Measurements from ENCODE around the gene AKR1E2.

AKR1E2 gene

DNA sequence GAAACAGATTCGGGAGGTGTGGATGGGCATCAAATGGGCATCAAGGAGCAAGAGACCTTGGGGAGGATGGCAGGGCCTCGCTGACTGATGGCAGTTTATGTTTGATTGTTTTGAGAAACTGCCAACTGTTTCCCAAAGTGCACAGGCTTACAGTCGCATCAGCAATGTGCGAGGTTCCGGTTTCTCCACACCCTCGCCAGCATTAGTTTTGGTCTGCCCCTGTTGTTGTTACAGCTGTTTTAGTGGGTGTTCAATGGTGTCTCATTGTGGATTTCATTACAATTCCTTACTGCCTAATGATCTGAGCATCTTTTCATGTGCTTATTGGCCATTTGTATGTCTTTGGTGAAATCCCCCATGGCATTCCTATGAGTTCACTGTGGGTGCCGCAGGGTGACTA, 24.4 kb downstream of the AKR1E2 start:
- ChIA-PET CTCF (interaction anchor here (0.7 to 3.5 kb wide), 11 partner anchors 12 to 583 kb away, joined by 3 to 19 read pairs (median 5); partner anchors contain the start of gene TUBAL3), POLR2A (no interaction called here)
- DNase-seq (ENCODE audit: extremely low spot score): no peak
- TF ChIP-seq L3MBTL2 (conservative IDR thresholded peaks at IDR 0.05): no peak
- no peak for TF ChIP-seq HDGF (IDR thresholded peaks at IDR 0.05; ENCODE audit: borderline replicate concordance)
- no peak for TF ChIP-seq SUZ12 (IDR thresholded peaks at IDR 0.05)
- TF ChIP-seq ARNT (IDR thresholded peaks at IDR 0.05): no peak
- no peak for TF ChIP-seq SP1 (IDR thresholded peaks at IDR 0.05)
- no peak for TF ChIP-seq TARDBP (IDR thresholded peaks at IDR 0.05)
- TF ChIP-seq LEF1 (IDR thresholded peaks at IDR 0.05; ENCODE audit: borderline replicate concordance): no peak
- TF ChIP-seq FOXM1 (IDR thresholded peaks at IDR 0.05; ENCODE audit: borderline replicate concordance): no peak
- no peak for TF ChIP-seq CTBP1 (IDR thresholded peaks at IDR 0.05; ENCODE audit: borderline replicate concordance)
- TF ChIP-seq FOXK2 (IDR thresholded peaks at IDR 0.05): no peak
- TF ChIP-seq, protein P1, sequence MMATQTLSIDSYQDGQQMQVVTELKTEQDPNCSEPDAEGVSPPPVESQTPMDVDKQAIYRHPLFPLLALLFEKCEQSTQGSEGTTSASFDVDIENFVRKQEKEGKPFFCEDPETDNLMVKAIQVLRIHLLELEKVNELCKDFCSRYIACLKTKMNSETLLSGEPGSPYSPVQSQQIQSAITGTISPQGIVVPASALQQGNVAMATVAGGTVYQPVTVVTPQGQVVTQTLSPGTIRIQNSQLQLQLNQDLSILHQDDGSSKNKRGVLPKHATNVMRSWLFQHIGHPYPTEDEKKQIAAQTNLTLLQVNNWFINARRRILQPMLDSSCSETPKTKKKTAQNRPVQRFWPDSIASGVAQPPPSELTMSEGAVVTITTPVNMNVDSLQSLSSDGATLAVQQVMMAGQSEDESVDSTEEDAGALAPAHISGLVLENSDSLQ (IDR thresholded peaks at IDR 0.05): no peak

DNA sequence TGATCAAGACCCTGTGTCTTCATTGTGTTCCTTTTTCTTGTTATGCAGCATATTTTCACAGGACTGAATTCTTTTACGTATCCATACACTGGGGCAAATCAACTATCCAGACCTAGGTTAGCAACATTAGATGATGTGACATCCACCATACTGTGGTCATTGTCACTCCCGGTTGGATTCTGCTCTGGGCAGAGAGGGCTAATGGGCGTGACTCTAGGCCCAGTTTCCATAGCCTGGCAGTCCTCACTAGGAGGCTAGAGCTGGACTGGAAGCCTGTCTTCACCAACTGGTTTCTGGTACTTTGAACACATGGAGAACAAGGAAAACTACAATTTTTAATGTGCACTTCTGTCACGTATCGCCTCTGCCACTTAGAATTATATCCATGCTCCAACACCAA, 25.2 kb downstream of the AKR1E2 start:
- POLR2A ChIA-PET: no interaction called here
- no peak for TF ChIP-seq ARNT (IDR thresholded peaks at IDR 0.05)
- TF ChIP-seq CTBP1 (IDR thresholded peaks at IDR 0.05; ENCODE audit: borderline replicate concordance): no peak
- no peak for TF ChIP-seq FOXM1 (IDR thresholded peaks at IDR 0.05; ENCODE audit: borderline replicate concordance)
- TF ChIP-seq ELF4 (IDR thresholded peaks at IDR 0.05): no peak
- no peak for TF ChIP-seq L3MBTL2 (conservative IDR thresholded peaks at IDR 0.05)
- no peak for DNase-seq (ENCODE audit: extremely low spot score)
- CTCF ChIA-PET: interaction anchor here (1.5 to 3.5 kb wide), 2 partner anchors 131 to 432 kb away, joined by 8 to 19 read pairs; no protein-coding TSS in a partner anchor

DNA sequence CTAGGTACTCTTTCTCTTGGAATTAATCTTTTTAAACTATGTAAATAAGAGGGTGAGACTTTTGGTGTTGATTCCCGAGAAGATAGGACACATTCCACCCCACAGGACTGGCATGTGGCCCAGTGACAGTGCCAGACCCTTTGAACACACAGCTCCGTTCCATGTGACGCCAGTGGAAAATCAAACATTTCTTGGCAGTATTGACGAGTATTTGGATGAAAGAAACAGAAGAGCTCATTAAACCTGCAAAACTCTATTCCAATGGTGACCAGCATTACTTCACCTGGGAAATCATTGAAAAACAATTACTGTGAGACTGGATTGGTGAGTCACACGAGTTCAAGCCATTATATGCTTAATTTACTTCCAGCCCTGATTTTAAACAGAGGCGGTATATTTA, 25.8 kb downstream of the AKR1E2 start:
- TF ChIP-seq FOXM1 (IDR thresholded peaks at IDR 0.05; ENCODE audit: borderline replicate concordance) (no peak), NFRKB (IDR thresholded peaks at IDR 0.05) (no peak), ELF4 (IDR thresholded peaks at IDR 0.05) (no peak), TARDBP (IDR thresholded peaks at IDR 0.05) (no peak), CTBP1 (IDR thresholded peaks at IDR 0.05; ENCODE audit: borderline replicate concordance) (no peak), SUZ12 (IDR thresholded peaks at IDR 0.05) (no peak), L3MBTL2 (conservative IDR thresholded peaks at IDR 0.05) (no peak), FOXK2 (IDR thresholded peaks at IDR 0.05) (no peak), FOXA1 (IDR thresholded peaks at IDR 0.05) (no peak)
- TF ChIP-seq, protein P1 (IDR thresholded peaks at IDR 0.05): no peak
- POLR2A ChIA-PET: no interaction called here
- no peak for DNase-seq (ENCODE audit: extremely low spot score)
- CTCF ChIA-PET: interaction anchor here (0.7 to 1.0 kb wide), 2 partner anchors 246 to 566 kb away, joined by 3 read pairs; no protein-coding TSS in a partner anchor

DNA sequence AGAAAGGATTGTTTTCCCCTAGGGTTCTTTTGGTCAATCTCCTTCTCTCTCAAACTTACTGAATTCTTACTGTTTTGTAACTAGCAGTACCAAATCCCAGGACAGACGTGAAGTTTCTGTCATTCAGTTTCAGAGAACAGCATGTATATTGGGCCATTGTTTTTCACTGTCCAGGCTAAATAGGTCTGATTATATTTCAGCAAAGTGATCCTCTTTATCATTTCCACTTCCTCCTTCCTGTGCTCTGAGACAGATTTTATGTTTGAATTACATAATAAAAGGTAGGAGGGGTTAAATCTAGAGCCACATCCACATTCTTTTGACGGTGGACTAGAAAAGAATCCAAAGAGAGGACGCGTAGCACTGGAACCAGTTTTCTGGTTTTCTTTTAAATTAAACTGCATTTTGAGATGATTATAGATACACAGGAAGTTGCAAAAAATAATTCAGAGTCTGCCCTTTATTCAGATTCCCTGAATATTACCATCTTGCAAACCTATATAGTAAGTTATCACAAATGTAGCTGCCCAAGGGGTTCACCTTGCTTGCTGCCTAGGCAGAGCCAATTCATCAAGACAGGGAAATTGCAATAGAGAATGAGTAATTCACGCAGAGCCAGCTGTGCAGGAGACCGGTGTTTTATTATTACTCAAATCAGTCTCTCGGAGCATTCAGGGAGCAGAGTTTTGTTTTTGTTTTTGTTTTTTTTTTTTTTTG, 40.1 kb downstream of the AKR1E2 start:
- ChIA-PET CTCF (no interaction called here), POLR2A (no interaction called here)
- TF ChIP-seq HDGF (IDR thresholded peaks at IDR 0.05; ENCODE audit: borderline replicate concordance) (no peak), LEF1 (IDR thresholded peaks at IDR 0.05; ENCODE audit: borderline replicate concordance) (no peak), FOXM1 (IDR thresholded peaks at IDR 0.05; ENCODE audit: borderline replicate concordance) (no peak), ELF4 (IDR thresholded peaks at IDR 0.05) (no peak), CTBP1 (IDR thresholded peaks at IDR 0.05; ENCODE audit: borderline replicate concordance) (no peak), SP1 (IDR thresholded peaks at IDR 0.05) (no peak), TARDBP (IDR thresholded peaks at IDR 0.05) (no peak), SUZ12 (IDR thresholded peaks at IDR 0.05) (no peak), L3MBTL2 (conservative IDR thresholded peaks at IDR 0.05) (no peak), ZNF384 (IDR thresholded peaks at IDR 0.05) (no peak), NFRKB (IDR thresholded peaks at IDR 0.05) (no peak), BHLHE40 (IDR thresholded peaks at IDR 0.05; ENCODE audit: borderline replicate concordance) (no peak), FOXK2 (IDR thresholded peaks at IDR 0.05) (no peak), ARNT (IDR thresholded peaks at IDR 0.05) (no peak), FOXA1 (IDR thresholded peaks at IDR 0.05) (no peak)
- TF ChIP-seq, protein P1 (IDR thresholded peaks at IDR 0.05): no peak
- DNase-seq (ENCODE audit: extremely low spot score): no peak

DNA sequence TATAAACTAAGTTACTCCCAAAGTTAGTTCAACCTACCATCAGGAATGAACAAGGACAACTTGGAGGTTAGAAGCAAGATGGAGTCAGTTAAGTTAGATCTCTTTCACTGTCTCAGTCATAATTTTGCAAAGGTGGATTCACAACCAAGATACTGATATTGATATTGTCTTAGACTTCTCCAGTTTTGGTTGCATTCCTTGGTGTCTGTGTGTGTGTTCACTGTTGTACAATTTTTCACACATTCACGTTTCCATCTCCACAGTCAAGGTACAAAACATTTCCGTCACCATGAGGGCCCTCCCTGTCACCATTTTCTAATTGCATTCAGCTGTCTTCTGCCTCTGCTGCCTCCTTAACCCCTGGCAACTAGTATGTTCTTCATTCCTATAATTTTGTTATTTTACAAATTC, 41.1 kb downstream of the AKR1E2 start:
- POLR2A ChIA-PET: no interaction called here
- TF ChIP-seq FOXK2 (IDR thresholded peaks at IDR 0.05): no peak
- no peak for TF ChIP-seq NFRKB (IDR thresholded peaks at IDR 0.05)
- no peak for TF ChIP-seq SP1 (IDR thresholded peaks at IDR 0.05)
- no peak for TF ChIP-seq SUZ12 (IDR thresholded peaks at IDR 0.05)
- TF ChIP-seq FOXA1 (IDR thresholded peaks at IDR 0.05): no peak
- TF ChIP-seq TARDBP (IDR thresholded peaks at IDR 0.05): no peak
- no peak for TF ChIP-seq L3MBTL2 (conservative IDR thresholded peaks at IDR 0.05)
- TF ChIP-seq ZNF384 (IDR thresholded peaks at IDR 0.05): no peak
- TF ChIP-seq ELF4 (IDR thresholded peaks at IDR 0.05): no peak
- TF ChIP-seq ARNT (IDR thresholded peaks at IDR 0.05): no peak
- no peak for TF ChIP-seq FOXM1 (IDR thresholded peaks at IDR 0.05; ENCODE audit: borderline replicate concordance)
- no peak for TF ChIP-seq CTBP1 (IDR thresholded peaks at IDR 0.05; ENCODE audit: borderline replicate concordance)
- CTCF ChIA-PET: interaction anchor here (1.5 kb wide), 1 partner anchor 17 kb away, joined by 6 read pairs; no protein-coding TSS in a partner anchor
- DNase-seq (ENCODE audit: extremely low spot score): no peak

Data from HEK293T (cell line).